HG03066 (cell line): Measurements from ENCODE around the gene TANGO6.
"Not testable (repeated sequence)": the region's sequence is repeated elsewhere in the genome, so short reads cannot be mapped to it uniquely, and the experiment has no call there.

Experiments
- ATAC-seq: cut with Tn5 transposase; IDR thresholded peaks from one replicate; pipeline ENCODE4 v1.9.1; 2021; ENCODE audit warnings: low read depth; ENCODE audit not compliant: unreplicated experiment

Gene TANGO6

DNA sequence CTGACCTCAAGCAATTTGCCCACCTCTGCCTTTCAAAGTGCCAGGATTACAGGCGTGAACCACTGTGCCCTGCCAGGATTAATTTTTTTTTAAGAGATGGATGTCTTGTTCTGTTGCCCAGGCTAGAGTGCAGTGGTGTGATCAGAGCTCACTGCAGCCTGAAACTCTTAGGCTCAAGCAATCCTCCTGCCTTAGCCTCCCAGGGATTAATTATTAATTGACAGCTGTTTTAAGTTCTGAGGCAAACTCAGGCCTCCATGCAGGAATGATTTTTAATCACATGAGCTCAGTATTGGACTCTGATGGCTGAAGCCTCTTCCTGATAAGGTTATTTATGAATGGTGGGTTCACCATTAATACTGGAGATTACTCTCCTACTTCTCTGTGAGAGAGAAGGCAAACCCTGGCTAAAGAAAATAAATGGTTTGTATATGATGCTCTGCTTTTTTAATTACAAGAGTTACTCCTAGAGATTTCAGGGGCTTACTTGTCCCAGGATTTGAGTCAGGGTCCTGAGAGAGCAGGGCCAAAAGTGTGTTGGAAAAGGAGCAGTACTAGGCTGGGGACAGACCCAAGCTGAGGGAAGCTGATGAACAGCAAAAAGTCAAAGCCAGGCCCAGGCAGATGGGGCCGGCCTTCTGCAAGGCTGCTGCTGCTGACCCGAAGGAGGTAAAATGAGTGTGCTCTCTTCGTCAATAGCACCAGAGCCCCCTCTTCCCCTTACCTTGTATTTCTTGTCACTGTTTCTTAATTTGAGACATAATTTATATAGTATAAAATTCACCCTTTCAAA, 205.2 kb downstream of the TANGO6 start:
- ATAC-seq = no peak

GRCh38 chr16:69049146-69049545, 205.8 kb downstream of the TANGO6 start:
- ATAC-seq = no peak

DNA sequence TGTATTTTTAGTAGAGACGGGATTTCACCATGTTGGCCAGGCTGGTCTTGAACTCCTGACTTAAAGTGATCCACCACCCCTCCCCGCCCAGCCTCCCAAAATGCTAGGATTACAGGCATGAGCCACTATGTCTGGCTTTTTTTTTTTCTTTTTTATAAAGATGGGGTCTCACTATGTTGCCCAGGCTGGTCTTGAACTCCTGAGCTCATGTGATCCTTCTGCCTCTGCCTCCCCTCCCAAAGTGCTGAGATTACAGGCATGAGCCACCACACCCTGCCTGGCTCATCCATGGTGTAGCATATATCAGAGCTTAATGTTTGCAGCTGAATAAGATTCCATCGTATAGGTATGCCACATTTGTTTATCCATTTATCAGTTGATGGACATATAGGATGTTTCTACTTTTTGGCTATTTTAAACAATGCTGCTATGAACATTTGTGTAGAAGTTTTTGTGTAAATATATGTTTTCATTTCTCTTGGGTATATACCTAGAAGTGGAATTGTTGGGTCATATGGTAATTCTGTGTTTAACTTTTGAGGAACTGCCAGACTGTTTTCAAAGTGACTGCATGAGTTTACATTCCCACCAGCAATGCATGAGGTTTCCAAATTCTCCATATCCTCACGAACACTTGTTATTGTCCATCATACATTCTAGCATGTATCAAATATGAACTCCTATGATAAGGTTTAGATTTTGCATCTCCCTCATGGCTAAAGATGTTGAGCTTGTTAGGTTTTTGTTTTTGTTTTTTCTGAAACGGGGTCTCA, 206.5 kb downstream of the TANGO6 start:
- no peak for ATAC-seq

DNA sequence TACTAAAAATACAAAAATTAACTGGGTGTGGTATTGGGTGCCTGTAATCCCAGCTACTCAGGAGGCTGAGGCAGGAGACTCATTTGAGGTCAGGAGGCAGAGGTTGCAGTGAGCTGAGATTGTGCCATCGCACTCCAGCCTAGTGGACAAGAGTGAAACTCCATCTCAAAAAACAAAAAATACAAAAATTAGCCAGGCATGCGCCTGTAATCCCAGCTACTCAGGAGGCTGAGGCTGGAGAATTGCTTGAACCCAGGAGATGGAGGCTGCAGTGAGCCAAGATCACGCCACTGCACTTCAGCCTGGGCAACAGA, 208.1 kb downstream of the TANGO6 start:
- not testable (repeated sequence) for ATAC-seq

DNA sequence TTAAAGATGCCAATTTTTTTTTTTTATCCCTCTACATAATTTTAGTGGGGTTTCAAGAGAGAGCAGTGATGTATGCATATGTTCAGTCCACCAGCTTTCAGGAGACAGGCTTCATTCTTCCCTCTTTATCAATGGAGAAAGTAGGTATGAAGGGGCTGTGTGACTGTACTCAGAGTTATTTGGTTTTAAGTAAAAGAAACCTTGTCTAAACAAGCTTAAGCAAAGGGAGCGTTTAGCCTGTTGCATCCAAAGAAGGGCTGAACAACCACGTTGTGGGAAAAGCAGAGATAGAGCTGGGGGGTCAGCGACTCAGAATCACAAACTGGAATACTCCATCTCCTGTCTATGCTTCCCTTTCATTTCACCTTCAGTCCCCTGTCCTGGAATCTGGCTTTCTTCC, 211.7 kb downstream of the TANGO6 start:
- no peak for ATAC-seq

DNA sequence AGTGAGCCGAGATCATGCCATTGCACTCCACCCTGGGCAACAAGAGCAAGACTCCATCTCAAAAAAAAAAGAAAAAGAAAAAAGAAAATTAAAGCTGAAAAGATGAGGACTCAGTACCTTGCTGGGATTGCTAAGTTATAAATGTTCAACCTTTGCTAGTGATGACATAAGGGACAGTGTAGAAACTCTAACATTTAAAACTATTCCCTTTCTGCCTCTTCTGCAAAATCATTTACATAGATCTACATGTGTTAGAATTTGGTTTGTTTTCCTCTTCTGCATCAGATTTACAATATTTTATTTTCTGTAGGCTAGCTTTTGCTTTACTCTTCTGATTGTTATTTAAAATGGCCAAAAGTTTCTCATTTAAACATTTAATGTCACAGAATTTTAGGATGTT, 212.6 kb downstream of the TANGO6 start:
- ATAC-seq = no peak

GRCh38 chr16:69056421-69056820, 213.1 kb downstream of the TANGO6 start:
- no peak for ATAC-seq

DNA sequence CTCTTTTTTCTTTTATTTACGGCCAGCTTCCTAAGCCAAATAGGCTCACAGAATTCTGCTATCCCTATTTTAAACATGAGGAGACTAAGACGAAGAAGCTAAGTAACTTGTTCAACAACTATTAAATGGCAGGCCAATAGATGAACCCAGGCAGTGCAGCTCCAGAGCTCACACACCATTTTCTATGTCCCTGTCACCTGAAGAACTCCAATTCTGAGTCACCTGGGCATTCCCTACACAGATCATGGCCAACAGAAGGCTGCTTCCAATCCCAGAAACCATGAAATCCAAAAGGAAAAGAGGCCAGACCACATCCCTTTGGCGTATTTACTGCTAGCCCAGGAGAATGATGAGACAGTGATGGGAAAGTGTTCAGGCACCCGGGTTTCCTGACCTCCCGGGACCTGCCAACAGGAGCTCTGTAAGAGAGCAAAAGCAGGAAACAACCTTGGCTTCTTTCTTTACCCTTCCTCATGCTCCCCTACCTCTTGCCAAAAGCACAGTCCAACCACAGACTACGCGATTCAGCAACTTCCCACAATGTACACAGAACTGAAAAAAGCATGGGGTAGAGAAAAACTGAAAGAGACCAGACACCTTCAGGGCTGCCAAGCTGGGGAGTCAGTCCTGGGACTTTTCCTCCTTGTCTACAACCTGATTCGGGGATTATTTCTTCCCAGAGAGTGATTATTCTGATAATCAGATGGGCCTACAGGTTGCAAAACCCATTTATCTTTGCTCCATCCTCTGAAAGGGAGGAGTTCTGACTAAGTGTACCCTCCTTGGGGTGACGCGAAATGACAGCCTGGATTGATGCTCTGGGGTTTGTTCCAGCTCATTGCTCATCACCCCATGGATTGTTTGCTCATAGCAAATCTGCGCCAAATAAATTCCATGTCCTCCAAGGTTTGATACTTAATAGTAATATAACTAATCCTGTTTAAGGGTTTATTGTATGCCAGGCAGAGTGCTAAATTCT, 214.4 kb downstream of the TANGO6 start:
- ATAC-seq = no peak

GRCh38 chr16:69063491-69063890, 220.2 kb downstream of the TANGO6 start:
- ATAC-seq = not testable (repeated sequence)

DNA sequence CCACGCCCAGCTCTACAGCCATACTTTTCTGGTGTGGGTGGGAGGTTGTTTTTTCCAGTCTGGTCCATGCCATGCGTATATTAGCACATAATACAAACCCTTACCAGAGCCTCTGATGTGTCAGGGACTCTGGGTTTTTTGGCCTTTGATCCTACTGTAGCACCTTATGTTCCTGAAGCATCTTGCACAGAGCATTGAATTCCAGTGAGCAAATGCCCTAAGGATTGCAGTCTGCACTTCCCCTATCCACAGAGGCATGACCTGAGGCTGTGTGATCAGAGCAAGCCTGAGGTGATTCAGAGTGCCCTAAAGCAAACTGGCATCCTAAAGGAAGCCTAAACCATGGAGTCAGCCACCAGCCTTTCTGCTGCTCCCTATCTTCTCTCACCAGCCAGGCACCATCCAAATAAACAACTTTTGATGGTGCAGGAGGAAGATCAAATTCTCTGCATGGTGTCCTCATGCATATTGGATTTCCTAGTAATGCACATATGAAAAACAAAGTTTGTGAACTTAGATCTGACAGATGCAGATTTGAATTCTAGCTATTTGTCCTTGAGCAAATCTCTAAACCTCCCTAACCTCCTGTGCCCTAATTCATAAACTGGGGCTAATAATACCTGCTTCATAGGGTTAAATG, 220.9 kb downstream of the TANGO6 start:
- ATAC-seq = no peak

- ATAC-seq = no peak
Observed at GRCh38 chr16:69064764-69065313, 221.5 kb downstream of the TANGO6 start.

DNA sequence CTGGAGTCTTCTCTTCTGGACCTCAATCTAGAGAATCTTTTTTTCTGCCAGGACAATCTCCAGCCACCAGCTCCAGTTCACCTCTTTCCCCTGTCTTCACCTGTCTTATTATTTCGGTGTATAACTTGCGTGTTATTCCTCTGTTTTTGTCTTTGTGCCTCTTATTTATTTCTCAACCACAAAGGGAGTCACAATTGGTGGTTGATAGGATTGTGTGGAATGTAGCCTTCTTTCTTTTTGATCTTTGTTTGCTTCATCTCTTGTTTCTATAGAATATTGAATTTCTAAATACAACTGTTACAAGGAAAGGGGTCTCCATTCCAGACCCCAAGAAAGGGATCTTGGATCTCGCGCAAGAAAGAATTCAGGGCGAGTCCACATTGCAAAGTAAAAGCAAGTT, 226.2 kb downstream of the TANGO6 start:
- ATAC-seq = no peak

DNA sequence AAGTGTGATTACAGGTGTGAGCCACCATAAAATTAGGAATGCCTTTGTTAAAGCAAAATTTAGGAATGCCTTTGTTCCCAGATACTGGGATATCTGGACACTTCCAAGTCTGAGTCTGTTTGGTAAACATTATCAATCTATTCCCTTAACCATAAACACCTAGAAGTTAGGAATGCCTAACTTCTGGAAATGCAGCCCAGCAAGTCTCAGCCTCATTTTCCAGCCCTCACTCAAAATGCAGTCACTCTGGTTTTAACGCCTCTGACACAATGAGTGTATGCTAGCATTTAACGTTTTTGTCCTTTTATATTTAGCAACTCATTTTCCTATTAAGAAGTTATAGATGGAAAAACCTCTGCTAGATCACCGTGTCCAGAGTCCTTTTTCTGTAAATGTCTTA, 227.7 kb downstream of the TANGO6 start:
- ATAC-seq = no peak

DNA sequence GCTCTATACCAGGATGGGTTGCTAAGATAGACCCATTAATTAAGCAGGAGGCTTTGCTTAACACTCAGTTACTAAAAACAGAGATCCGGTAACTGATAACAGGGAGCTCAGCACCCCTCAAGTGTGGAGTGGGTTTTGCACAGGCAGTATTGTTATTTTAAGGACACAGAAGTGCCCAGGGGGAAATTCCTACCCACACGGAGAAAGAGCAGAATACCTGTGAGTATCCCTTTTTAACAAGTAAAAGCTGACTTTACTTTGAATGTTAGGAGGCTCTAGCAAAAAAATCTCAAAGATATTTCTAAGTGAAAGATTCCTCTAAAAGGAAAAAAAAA, 229.3 kb downstream of the TANGO6 start:
- no peak for ATAC-seq

GRCh38 chr16:69073181-69073702, 229.9 kb downstream of the TANGO6 start:
- no peak for ATAC-seq

GRCh38 chr16:69077251-69077650, 233.9 kb downstream of the TANGO6 start:
- no peak for ATAC-seq

GRCh38 chr16:69078073-69078472, 234.7 kb downstream of the TANGO6 start:
- no peak for ATAC-seq

GRCh38 chr16:69079697-69080096, 236.4 kb downstream of the TANGO6 start:
- ATAC-seq = no peak

DNA sequence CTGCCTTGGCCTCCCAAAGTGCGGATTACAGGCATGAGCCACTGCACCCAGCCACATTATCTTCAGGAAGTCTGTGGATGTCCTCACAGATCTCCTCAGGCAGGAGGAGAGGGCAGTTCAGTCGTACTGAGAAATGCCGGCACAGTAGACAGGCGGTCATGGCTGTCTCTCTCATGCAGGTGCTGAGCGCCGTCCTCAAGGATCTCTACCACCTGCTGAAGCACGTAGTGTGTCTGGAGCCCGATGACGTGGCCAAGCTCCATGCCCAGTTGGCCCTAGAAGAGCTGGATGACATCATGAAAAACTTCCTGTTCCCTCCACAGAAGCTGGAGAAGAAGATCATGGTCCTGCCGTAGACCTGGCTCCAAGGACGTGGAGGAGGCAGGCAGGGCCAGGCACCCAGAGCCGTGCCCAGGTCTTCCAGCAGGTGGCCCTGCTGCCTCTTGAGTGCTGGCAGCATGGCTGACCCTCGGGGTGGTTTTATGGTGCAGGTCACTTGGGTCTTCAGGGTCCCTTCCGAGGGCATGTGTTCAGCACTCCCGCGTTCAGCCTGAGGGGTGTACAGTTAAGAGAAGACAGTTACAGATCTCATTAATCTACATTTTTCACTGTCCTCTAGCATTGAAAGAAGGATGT, 240.1 kb downstream of the TANGO6 start:
- ATAC-seq = no peak

DNA sequence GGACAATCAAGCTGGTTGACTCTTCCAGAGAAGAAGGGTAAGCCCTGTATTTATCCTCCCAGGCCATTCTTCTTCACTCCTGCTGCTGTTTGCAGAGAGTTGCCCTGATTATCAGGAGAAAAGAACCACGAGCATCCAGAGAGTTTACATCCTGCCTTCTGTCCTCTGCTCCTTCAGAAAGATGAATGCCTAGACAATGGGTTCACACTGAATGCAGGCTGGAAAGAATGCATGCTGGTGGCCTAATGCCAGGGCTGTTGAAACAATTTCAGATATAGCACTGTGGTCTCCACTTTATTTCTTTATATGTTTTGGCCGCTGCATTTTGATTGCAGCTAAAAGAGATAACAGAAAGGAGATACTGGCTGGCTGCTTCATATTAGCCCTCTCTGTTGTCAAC, 241.0 kb downstream of the TANGO6 start:
- ATAC-seq = no peak
